GM12875 (cell line): Measurements from ENCODE around the gene MSLN.
A peak's percentile ranks its signal among the peaks of the same experiment; 100 is the strongest.

Source experiments
- H3K4me3 ChIP-seq: one replicate; pipeline ENCODE4 v1.5.1; 2011; ENCODE audit warnings: low read depth, low read length, control low read depth
- TF ChIP-seq, protein P1 (sequence below): IDR thresholded peaks from 2 replicates; pipeline ENCODE4 v1.5.1; 2011; ENCODE audit warnings: low read depth, mild to moderate bottlenecking, control low read depth, inconsistent platforms, low read length, moderate library complexity, borderline replicate concordance; ENCODE audit not compliant: insufficient read depth

MSLN gene

DNA sequence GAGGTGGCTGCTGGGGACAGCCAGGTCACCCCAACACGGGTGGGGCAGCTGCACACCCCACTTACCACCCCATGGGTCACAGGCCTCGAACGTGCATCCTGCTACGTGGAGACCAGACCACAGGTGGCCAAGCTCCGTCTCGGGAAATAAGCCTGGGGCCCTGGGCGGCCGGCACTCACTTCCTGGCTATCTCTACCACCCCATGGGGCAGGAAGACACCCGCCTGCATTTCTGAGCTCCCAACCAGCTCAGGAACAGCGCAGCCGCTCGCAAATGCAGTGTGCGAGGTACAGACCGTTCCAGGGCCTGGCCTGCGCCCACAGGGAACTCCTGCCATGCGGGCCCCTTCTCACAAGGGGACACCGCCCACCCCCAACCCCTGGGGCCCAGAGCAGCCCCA lies 44.9 kb downstream of the MSLN start:
- TF ChIP-seq, protein P1, sequence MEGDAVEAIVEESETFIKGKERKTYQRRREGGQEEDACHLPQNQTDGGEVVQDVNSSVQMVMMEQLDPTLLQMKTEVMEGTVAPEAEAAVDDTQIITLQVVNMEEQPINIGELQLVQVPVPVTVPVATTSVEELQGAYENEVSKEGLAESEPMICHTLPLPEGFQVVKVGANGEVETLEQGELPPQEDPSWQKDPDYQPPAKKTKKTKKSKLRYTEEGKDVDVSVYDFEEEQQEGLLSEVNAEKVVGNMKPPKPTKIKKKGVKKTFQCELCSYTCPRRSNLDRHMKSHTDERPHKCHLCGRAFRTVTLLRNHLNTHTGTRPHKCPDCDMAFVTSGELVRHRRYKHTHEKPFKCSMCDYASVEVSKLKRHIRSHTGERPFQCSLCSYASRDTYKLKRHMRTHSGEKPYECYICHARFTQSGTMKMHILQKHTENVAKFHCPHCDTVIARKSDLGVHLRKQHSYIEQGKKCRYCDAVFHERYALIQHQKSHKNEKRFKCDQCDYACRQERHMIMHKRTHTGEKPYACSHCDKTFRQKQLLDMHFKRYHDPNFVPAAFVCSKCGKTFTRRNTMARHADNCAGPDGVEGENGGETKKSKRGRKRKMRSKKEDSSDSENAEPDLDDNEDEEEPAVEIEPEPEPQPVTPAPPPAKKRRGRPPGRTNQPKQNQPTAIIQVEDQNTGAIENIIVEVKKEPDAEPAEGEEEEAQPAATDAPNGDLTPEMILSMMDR: no peak
- no peak overlapping the region for H3K4me3 ChIP-seq

DNA sequence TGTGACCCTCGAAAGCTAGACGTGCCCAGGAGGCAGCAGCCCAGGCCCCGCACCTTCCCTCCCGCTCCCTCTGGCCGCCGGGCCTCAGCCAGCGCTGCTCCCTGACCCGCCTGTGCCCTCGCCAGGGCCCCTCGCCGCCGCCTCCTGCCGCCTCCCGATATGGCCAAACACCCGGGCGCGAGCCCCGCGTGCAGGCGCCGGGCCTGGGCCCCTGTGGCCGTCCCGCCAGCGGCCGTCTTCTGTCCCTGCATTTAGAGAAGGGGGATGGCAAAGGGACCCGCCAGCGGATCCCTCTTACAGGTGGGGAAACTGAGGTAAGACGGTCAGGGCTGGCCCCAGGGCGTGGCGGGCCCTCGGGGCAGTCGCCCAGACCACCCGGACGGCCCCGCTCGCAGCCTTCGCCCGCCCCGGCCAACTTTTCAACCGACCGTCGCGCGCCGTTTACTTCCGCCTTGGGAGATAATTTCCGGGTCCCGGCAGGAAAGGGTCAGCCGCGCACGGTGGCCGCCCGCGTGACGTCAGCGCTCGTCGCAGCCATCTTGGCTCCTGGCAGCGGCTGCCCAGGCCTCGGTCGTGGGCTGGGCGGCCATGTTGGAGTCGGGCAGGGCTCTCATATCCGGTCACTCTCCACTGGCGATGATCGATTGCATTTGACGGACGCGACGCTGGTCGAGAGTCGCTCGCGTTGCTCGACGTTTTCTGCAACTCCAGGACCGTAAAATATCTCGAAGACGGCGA lies 47.0 kb downstream of the MSLN start:
- TF ChIP-seq, protein P1: no peak
- H3K4me3 ChIP-seq: peak overlapping the region; percentile 95

DNA sequence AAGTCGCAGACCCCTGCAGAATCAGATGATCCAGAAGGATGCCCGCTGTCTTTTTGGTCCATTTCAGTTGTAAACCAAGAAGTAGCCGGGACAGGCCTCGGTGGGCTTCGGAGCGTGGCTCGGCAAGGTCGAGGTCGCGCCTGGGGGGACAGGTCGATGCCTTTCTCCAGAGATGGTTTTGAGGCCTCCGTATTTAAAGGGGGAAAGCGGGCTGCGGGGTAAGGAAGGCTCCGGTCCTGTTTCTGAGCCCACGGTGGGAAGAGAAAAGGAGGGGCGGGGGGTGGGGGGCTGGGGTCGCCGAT lies 47.5 kb downstream of the MSLN start:
- peak overlapping the region; percentile 95 for H3K4me3 ChIP-seq
- TF ChIP-seq, protein P1: no peak

DNA sequence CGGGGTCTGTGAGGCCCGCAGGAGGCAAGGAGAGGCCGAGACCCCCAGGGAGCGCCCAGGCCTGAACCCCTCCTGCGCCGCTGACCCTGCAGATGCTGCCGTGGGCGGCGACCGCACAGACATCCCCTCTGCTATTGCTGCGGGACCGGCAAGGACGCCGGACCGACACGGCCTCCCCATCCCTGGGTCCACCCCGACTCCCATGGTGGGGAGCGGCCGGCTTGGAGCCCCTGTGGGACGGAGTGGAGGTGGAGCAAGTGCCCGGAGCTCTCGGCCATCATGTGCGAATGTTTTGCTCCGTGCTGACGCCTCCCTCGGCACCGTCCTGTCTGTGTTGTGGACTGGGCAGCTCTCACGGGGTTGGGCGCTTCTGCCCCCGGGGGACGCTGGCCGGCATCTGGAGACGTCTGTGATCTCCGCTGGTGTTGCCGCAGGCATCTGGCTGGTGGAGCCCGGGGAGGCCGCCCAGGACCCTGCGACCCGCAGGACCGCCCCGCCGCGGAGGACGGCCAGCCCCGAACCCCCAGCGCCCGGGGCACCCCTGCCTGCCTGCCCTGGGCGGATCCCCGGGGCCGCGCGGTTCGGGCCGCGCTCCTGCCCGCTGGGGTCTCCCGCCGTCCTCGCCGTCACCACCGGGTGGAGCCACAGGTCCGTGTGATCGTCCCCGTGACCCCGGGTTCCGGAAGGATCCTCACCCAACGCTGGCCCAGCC lies 52.8 kb downstream of the MSLN start:
- TF ChIP-seq, protein P1: peak; percentile 57
- H3K4me3 ChIP-seq: no peak overlapping the region

DNA sequence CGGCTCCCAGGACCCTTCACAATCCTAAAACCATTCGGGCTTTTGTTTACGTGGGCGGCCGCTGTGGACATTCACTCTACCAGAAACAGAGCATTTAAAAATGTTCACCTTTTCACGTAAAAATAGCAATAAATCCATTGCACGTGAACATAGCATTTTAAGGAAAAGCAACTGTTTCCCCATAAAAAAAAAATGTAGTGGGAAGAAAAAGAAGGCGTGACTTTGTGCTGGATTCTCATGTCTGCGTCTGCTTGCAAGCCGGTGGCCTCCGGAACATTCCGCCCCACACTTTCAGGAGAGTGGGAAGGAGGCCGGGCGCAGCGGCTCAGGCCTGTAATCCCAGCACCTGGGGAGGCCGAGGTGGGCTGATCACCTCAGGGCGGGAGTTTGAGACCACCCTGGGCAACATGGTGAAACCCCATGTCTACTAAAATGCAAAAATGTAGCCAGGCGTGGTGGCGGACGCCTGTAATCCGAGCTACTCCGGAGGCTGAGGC lies 53.4 kb downstream of the MSLN start:
- TF ChIP-seq, protein P1: no peak
- H3K4me3 ChIP-seq: no peak overlapping the region

DNA sequence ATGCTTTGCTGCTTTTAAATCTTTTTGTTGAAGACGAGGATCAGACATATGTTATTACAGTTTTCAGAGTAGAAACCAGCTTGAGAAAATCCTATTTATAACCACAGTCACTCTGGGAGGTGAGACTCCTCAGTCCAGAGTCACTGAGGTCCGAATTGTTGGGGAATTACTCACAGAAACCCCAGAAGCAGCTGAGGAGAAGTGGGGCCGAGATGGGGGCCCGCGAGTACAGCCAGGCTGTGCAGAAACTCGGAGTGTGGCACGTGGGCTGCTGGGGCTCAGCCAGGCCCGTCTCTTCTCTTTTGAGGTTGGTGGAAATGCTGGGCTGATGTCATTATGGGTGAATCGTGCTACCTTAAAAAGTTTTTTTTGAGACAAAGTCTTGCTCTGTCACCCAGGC lies 54.4 kb downstream of the MSLN start:
- TF ChIP-seq, protein P1: no peak

DNA sequence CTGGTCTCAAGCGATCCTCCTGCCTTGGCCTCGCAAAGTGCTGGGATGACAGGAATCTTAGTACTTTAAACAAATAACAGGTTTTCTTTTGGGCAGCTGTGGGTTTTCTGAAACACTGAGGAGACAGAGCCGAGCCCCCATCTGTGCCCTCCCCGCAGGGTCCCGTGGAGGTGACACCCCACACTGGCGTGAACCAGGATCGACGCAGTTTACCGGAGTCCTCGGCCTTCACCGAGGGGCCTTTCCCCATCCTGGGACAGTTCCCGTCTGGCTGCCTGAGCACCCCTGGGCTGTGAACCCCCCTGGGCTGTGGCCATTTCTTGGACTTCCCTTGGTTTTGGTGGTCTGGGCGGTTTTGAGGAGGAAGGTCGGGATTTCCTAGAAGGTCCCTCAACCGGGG lies 55.3 kb downstream of the MSLN start:
- TF ChIP-seq, protein P1: no peak
- no peak overlapping the region for H3K4me3 ChIP-seq

More for the DNA sequence above, 54.4 kb downstream of the MSLN start:
- no peak overlapping the region for H3K4me3 ChIP-seq
